ENCODE measurements around the gene DNAJB6.
"Not testable (repeated sequence)": the region's sequence is repeated elsewhere in the genome, so short reads cannot be mapped to it uniquely, and the experiment has no call there.

DNAJB6 gene

DNA sequence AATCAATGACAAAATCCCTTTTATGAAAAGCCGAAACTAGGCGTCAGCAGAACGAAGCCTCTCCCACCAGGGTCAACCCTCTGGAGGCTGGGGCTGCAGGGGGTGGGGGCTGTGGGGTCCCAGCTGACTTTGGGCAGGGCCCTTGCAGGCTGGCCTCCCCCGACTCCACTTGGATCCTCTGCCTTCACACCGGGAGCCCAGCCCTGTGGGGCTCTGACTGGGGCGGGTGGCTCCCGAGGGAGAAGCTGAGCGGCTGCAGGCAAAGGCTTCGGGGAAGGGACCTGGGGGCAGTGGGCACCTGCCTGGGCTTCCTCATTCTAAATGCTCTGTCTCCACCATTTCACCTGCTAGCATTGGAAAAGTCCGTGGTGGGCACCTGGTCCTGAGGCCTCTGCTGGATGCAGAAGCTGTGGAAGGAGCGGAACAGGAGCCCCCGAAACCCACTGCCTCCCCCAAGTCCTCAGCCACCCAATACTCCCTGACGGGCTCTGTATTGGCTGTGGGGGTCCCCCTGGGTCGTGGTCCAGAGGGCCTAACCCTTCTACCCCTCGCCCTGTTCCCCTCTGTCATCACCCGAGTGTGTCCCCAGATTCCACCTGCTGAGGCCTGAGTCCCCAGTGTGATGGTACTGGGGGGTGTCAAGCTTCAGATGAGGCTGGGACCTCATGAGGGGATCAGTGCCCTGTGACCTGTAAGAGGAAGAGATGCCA lies 108.6 kb downstream of the DNAJB6 start:
- DNase-seq: no peak

- no peak for DNase-seq
These were observed 109.1 kb downstream of the DNAJB6 start for GRCh38 chr7:157445956-157446295.

- DNase-seq: no peak
These were observed 109.5 kb downstream of the DNAJB6 start for GRCh38 chr7:157446322-157446721.

DNA sequence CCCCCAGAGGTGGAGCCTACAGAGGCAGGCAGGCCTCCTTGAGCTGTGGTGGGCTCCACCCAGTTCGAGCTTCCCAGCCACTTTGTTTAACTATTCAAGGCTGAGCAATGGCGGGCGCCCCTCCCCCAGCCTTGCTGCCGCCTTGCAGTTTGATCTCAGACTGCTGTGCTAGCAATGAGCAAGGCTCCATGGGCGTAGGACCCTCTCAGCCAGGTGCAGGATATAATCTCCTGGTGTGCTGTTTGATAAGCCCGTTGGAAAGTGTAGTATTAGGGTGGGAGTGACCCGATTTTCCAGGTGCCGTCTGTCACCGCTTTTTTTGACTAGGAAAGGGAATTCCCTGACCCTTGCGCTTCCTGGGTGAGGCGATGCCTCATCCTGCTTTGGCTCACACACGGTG lies 117.2 kb downstream of the DNAJB6 start:
- DNase-seq: not testable (repeated sequence)

DNA sequence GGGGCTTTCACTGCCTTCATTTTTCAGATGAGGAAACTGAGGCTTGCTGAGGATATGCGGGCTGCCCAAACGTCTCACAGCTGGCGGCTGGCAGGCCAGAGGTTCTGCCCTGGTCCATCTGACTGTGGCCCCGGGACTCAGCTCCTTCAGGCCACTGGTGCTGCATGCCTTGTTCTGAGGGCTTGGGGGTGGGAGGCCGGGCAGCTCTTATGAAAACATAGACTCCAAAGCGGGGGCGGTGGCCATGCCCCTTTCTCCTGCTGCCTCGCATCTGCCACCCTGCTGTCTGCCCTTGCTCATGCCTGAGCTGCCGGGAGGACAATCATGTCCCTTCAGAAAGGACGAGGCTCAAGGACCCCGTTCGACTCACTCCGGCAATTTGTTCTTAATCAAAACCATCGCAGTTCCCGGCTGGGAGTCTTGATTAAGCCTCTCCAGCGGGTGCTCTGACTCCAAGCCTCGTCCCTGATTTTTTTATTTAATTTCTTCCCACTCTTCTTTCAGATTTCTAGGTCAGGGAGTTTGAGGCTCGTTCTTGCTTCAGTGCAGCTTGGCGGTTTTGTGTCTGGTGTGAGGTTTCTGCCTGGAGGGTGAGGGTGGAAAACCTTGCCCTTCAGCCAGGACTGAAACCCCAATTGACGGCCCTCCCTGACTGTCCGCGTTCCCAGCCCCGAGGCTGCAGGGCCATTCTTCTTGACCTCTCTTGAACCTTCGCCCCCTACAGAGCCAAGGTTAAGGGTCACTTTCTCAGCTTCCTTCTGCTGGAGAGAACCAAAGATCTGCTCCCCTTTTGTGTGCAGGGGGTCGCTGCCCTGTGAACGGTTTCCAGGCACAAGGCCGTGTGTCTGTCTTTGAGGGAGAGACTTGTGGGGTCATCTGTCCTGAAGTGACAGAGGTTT lies 120.8 kb downstream of the DNAJB6 start:
- no peak for DNase-seq

- no peak for DNase-seq
These were observed 121.4 kb downstream of the DNAJB6 start for GRCh38 chr7:157458254-157458633.

DNA sequence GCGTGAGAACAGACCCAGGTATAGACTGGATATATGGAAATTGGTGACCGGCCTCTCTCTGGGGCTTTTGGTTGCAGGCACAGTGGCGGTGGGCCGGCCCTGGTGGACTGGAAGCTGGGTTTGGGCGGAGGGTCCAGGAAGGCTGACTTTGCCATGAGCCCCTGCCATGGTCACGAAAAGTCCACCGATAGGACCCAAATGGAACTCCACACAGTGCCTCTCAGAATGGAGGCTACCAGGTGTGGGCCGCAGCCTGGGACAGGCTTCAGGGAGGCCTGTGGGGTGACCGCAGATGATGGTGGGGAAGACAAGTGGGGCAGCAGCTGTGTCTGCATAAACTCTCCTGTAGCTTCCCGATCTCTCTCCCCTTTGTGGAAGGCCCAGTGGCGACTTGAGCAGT lies 123.2 kb downstream of the DNAJB6 start:
- DNase-seq: no peak

GRCh38 chr7:157460721-157461120 lies 123.9 kb downstream of the DNAJB6 start:
- DNase-seq: no peak

DNA sequence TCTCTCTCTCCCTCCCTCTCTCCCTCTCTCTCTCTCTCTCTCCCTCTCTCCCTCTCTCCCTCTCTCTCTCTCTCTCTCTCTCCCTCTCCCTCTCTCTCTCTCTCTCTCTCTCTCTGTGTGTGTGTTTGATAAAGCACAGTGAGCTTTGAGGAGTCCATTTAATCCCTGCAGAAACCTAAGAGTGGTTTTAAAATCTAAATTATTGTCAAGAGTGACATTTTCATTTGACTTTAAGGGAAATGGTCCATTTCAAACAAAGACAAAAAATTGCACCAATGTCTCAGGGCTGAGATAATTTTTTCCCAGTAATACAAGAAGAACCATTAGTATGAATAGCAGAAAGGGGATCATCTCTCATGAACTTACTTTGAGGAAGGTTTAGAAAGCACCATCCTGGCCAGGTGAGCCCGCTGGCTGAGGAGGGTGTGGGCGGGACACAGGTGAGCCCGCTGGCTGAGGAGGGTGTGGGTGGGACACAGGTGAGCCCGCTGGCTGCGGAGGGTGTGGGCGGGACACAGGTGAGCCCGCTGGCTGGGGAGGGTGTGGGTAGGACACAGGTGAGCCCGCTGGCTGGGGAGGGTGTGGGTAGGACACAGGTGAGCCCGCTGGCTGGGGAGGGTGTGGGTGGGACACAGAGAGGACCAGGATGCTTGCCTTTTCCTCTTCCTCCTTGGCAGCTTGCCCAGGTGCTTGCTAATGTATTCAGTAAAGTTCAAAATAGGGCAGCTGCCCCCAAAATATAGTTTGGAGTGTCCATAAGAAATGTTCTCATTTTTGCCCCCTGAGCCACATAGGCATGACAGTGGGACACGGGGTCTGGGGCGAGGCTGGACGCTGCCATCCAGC lies 125.0 kb downstream of the DNAJB6 start:
- no peak for DNase-seq

- DNase-seq: no peak
These were observed 125.6 kb downstream of the DNAJB6 start for GRCh38 chr7:157462419-157462771.

GRCh38 chr7:157462840-157463239 lies 126.0 kb downstream of the DNAJB6 start:
- no peak for DNase-seq

GRCh38 chr7:157463245-157463644 lies 126.4 kb downstream of the DNAJB6 start:
- DNase-seq: no peak

DNA sequence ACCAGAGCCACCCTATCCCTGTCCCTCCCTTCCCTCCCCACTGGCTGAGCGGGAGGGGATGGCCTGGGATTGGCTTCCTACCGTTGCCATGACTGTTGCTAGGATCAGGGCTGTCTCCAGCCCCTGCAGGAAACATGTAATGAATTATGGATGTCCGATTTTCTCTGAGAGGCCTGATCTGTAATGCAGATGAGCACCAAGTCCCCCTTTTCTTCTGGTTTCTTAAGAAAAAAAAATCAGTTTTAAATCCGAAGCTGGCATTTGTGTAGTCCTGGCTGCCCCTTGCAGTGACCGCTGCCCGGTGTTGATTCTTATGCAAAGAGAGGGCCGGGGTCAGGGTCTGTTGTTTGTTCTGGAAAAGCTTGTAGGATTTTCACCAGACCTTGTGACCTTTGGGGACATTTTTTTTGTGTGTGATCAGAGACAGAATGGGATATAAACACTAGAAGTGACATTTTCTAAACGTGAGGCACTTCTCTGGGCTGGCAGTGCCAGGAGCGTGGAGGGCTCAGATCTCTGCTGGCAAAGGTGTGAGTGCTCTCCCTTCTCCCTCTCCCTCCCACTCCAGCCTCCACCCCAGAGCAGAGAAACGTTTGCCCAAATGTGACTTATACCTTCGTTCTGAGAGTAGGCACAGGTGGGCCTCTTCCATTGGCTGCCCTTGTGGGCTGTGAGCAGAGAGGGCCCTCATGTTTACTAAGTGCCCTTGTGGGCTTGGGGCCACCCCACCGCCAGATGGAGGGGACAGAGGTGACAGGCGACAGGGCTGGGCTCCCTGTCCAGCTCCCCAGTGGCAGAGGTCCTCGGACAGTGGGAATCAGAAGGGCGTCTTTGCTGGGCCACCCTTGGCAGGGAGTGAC lies 127.5 kb downstream of the DNAJB6 start:
- no peak for DNase-seq

GRCh38 chr7:157464971-157465886 lies 128.4 kb downstream of the DNAJB6 start:
- DNase-seq: no peak

GRCh38 chr7:157465891-157466866 lies 129.4 kb downstream of the DNAJB6 start:
- DNase-seq: no peak

GRCh38 chr7:157466867-157467261 lies 130.1 kb downstream of the DNAJB6 start:
- DNase-seq: no peak

Measured in NCI-H187 (cell line).